Measurements from ENCODE around the gene SERPINE3. TPM values are rescaled to one million over a fixed set of nuclear protein-coding genes. Genes with fewer than 3 reads are reported as not detected.
A peak's percentile ranks its signal among the peaks of the same experiment; 100 is the strongest.

Gene SERPINE3
- total RNA-seq (under 1 TPM in 1 of 5 donors, not detected in 4; 0.55 TPM), polyA plus RNA-seq (not detected)
- long read RNA-seq, donor 1: 0 reads
- long read RNA-seq, donor 2: 0 reads
- long read RNA-seq, donor 3: 0 reads
- long read RNA-seq, donor 4: 0 reads
- long read RNA-seq, donor 5: 0 reads
- long read RNA-seq, donor 6: 0 reads
- long read RNA-seq, donor 7: 0 reads
- long read RNA-seq, donor 8: 0 reads
- long read RNA-seq, donor 9: 0 reads
- long read RNA-seq, donor 10: 0 reads

DNA sequence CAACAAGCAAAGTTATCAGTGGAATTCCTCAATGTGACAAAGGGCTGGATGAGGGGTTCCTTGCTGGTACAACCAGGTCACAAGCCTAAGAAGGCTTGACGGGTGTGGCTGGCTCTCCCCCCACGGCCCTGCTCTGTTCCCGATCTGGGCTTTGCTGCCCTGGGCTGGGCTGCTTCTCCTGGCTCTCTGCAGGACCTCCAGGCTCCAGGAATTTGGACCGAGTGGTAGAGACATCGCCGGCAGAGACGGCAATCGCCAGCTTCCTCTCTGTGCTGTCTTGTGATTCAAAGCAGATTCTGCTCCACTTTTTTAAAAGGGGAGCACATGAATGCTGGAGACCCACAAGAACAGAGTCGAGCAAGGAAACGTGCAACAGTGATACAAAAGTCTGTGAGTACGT, at the start of gene SERPINE3:
TSS of gene SERPINE3 (plus strand) at position 338 of the 400 bp plus-strand sequence. CDS start 1,401 bp downstream, outside the sequence.
- Histone ChIP-seq H3K4me1 (no peaks in the 10 kb centered on the region), H3K27ac (no peak within 1 kb of the TSS), H3K9me3 (no peaks in the 10 kb centered on the region), H3K36me3 (no peaks in the 10 kb centered on the region), H3K4me3 (no peak within 1 kb of the TSS), H3K27me3 (no peaks in the 10 kb centered on the region)
- WGBS, 5 donors: 67 to 80% (median 73%) methylated on average over 11 of the region's 11 CpGs
- DNase-seq: no peak
- intact Hi-C loops (cut with DNase I; ENCODE audit: low total_unique reads): no loop called here
- TF ChIP-seq POLR2AphosphoS5 (IDR thresholded peaks at IDR 0.05) (no peak), POLR2A (IDR thresholded peaks at IDR 0.05) (no peak), EP300 (IDR thresholded peaks at IDR 0.05) (no peak)
- TF ChIP-seq, protein P1, sequence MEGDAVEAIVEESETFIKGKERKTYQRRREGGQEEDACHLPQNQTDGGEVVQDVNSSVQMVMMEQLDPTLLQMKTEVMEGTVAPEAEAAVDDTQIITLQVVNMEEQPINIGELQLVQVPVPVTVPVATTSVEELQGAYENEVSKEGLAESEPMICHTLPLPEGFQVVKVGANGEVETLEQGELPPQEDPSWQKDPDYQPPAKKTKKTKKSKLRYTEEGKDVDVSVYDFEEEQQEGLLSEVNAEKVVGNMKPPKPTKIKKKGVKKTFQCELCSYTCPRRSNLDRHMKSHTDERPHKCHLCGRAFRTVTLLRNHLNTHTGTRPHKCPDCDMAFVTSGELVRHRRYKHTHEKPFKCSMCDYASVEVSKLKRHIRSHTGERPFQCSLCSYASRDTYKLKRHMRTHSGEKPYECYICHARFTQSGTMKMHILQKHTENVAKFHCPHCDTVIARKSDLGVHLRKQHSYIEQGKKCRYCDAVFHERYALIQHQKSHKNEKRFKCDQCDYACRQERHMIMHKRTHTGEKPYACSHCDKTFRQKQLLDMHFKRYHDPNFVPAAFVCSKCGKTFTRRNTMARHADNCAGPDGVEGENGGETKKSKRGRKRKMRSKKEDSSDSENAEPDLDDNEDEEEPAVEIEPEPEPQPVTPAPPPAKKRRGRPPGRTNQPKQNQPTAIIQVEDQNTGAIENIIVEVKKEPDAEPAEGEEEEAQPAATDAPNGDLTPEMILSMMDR (IDR thresholded peaks at IDR 0.05): no peak

DNA sequence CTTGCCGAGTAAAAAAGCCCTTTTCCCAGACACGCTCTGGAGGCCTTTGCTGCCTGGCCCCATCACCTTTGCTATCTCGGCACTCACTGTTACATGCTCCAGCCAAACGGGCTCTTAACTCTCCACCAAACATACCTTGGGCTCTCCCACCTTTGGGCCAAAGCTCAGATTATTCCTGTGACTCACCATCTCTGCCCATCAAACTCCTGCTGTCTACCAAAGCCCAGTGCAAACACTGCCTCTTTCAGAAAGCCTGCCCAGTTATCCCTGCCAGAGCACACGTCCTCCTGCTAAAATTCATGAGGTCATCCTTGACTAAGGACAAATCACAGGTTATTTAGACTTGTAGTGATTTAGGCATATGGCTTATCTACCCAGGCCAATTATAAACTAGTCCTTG, 48.1 kb upstream of the SERPINE3 start:
- Histone ChIP-seq H3K9me3 (no peaks in the 10 kb centered on the region), H3K36me3 (no peaks in the 10 kb centered on the region), H3K27ac (peak overlapping the region in 2 of 5 donors; percentile 55 to 65), H3K4me1 (peaks cover 6 to 20% (median 14%) of the 10 kb centered on the region in 4 donors), H3K4me3 (no peak overlapping the region), H3K27me3 (no peaks in the 10 kb centered on the region)
- intact Hi-C loops (cut with DNase I; ENCODE audit: low total_unique reads): no loop called here
- 57 to 68% (median 65%) methylated on average over 5 of the region's 5 CpGs for WGBS, 5 donors
- DNase-seq: peak in 1 of 2 donors; percentile 32
- TF ChIP-seq POLR2A (IDR thresholded peaks at IDR 0.05) (no peak), POLR2AphosphoS5 (IDR thresholded peaks at IDR 0.05) (peak in 1 of 3 donors; percentile 19), EP300 (IDR thresholded peaks at IDR 0.05) (no peak)
- TF ChIP-seq, protein P1 (IDR thresholded peaks at IDR 0.05): no peak

DNA sequence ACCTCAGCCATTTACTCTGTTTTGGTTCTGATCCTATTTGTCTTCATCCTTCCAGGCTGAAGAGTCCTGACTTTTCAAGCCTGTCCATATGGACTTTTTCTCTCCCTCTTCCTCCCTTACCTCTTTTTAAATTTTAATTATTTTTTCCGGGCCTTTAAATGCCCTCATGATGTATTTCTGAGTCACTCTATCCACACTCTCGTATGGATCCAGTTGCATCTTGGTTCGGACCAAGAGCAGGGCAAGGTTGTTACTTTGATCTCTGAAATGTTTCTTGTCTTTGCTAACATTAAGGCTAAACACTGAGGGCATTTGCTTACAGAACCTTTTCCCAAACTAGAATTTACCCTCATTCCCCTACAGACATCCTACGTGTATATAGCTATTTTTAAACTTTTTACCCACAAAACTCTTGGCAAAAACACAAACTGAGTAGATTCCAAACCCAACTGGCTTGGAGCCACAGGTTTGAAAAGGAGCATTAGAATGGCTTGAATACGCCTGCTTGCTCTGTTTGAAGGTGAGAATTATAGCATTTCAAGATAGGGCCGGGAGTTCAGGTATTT, 47.4 kb upstream of the SERPINE3 start:
- intact Hi-C loops (cut with DNase I; ENCODE audit: low total_unique reads): no loop called here
- 32 to 52% (median 36%) methylated on average over 6 of the region's 6 CpGs for WGBS, 5 donors
- Histone ChIP-seq H3K9me3 (no peaks in the 10 kb centered on the region), H3K27ac (peak overlapping the region in 2 of 5 donors; percentile 55 to 65), H3K4me3 (no peak overlapping the region), H3K36me3 (no peaks in the 10 kb centered on the region), H3K27me3 (no peaks in the 10 kb centered on the region), H3K4me1 (peaks cover 6 to 20% (median 13%) of the 10 kb centered on the region in 4 donors)
- TF ChIP-seq POLR2AphosphoS5 (IDR thresholded peaks at IDR 0.05): no peak
- TF ChIP-seq POLR2A (IDR thresholded peaks at IDR 0.05): no peak
- TF ChIP-seq, protein P1 (IDR thresholded peaks at IDR 0.05): no peak
- TF ChIP-seq EP300 (IDR thresholded peaks at IDR 0.05): no peak
- DNase-seq: peak in 1 of 2 donors; percentile 44

DNA sequence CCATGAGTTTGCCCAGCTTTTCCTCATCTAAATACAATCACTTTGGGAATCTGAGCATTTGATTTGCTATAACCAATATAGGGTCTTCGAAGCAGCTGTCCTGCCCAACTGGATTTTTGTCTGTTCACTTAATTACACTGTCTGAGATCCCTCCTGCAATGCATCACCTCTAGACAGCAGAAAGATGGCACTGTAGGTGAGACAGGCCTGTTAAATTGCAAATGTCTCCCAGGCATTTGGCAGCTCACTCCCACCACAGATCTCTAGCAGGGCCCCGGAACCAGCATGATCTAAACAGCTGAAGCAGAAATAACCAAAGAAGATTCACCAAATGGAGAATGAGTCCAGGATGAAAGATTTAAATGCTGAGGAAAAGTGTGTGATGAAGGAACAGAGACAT, 41.9 kb upstream of the SERPINE3 start:
- Histone ChIP-seq H3K9me3 (no peaks in the 10 kb centered on the region), H3K4me1 (peaks cover 2 to 9% (median 4%) of the 10 kb centered on the region in 4 donors), H3K27me3 (no peaks in the 10 kb centered on the region), H3K4me3 (no peak overlapping the region), H3K27ac (no peak overlapping the region), H3K36me3 (no peaks in the 10 kb centered on the region)
- WGBS, 5 donors: 86 to 98% (median 89%) methylated on average over 2 of the region's 2 CpGs
- DNase-seq: no peak
- no peak for TF ChIP-seq POLR2A (IDR thresholded peaks at IDR 0.05)
- TF ChIP-seq, protein P1 (IDR thresholded peaks at IDR 0.05): no peak
- TF ChIP-seq POLR2AphosphoS5 (IDR thresholded peaks at IDR 0.05): no peak
- intact Hi-C loops (cut with DNase I; ENCODE audit: low total_unique reads): no loop called here
